ENCODE measurements around the gene CDC5L.

GRCh38 chr6:44356487-44356886, 31.0 kb upstream of the CDC5L start:
- TF ChIP-seq CTCF (IDR thresholded peaks at IDR 0.05; ENCODE audit: insufficient read depth, low read length, poor library complexity, severe bottlenecking), result no peak
- TF ChIP-seq EZH2phosphoT487 (conservative IDR thresholded peaks at IDR 0.05; ENCODE audit: low read length), result no peak
